HCT116 (cell line): Measurements from ENCODE around the gene RFX3. TPM values are rescaled to one million over a fixed set of nuclear protein-coding genes. Genes with fewer than 3 reads are reported as not detected.

Experiments used
- ATAC-seq: fragments of 200-7000 bp; cut with Tn5 transposase; 2 replicates; pipeline ENCODE4 v1.9.1; 2020; ENCODE audit warnings: mild to moderate bottlenecking, moderate library complexity
- BruUV-seq: library from RNA; stranded (reverse); fragments of 400-500 nt; replicated peaks from 2 replicates; lab custom pipeline; 2021; lab: Mats Ljungman, UMichigan
- CTCF ChIA-PET: fragments of 300-600 bp; sonication (Branson Sonifier 250); formaldehyde crosslinking; loops from one replicate; lab custom pipeline; 2021; ENCODE audit warnings: antibody characterized with exemption; lab: Charles Lee
- POLR2A ChIA-PET: fragments of 300-600, 350-600 bp; sonication (Branson Sonifier 250); formaldehyde crosslinking; loops from one replicate; lab custom pipeline; 2021; ENCODE audit warnings: antibody characterized with exemption; lab: Charles Lee
- RAD21 ChIA-PET, 2 experiments: fragments of 300-600 bp; sonication (Branson Sonifier 250); formaldehyde crosslinking; loops; one replicate each; lab custom pipeline; 2023; ENCODE audit warnings: low total read pairs in 2 of 2; ENCODE audit not compliant: uncharacterized antibody in 2 of 2, unreplicated experiment in 2 of 2, low non-redundant PET in 1 of 2; lab: Charles Lee
- DNase-seq: peaks from one replicate; pipeline ENCODE4 v3.0.0-alpha.2; 2010; ENCODE audit warnings: low read depth, low spot score
- H2AFZ ChIP-seq: fragments of 200-600 bp; shearing (Covaris generic), sonication (generic); 2 replicates; pipeline ENCODE4 v1.6.1; 2017; ENCODE audit warnings: low read depth, mixed run types, mixed read lengths, antibody characterized with exemption, low read length; ENCODE audit not compliant: poor library complexity, severe bottlenecking
- H3K27ac ChIP-seq: 2 replicates; pipeline ENCODE4 v1.5.1; 2012; ENCODE audit warnings: low read depth, low read length
- H3K27me3 ChIP-seq: fragments of 200-600 bp; sonication (generic); 2 replicates; pipeline ENCODE4 v1.6.1; 2016; ENCODE audit warnings: mixed run types, low read length, mixed read lengths; ENCODE audit not compliant: insufficient read depth
- H3K36me3 ChIP-seq, 2 experiments: fragments of 200-500 bp in 1 of 2; fragments of 200-600 bp in 1 of 2; sonication (Bioruptor generic) in 1 of 2; sonication (generic) in 1 of 2; 2 replicates each; pipeline versions ENCODE4 v1.5.1 to v1.6.1; 2014 to 2016; ENCODE audit warnings: low read length in 2 of 2, inconsistent platforms in 1 of 2, mixed read lengths in 1 of 2, mixed run types in 1 of 2; ENCODE audit not compliant: insufficient read depth in 2 of 2, control insufficient read depth in 1 of 2
- H3K4me1 ChIP-seq, 2 experiments: fragments of 200-600 bp in 1 of 2; sonication (generic) in 1 of 2; 2 replicates each; pipeline versions ENCODE4 v1.5.1 to v1.6.1; 2012 to 2017; ENCODE audit warnings: low read length in 2 of 2, inconsistent platforms in 1 of 2, mild to moderate bottlenecking in 1 of 2, mixed read lengths in 1 of 2, mixed run types in 1 of 2, moderate library complexity in 1 of 2; ENCODE audit not compliant: insufficient read depth in 2 of 2, control insufficient read depth in 1 of 2
- H3K4me2 ChIP-seq: fragments of 200-600 bp; sonication (generic); 2 replicates; pipeline ENCODE4 v1.6.1; 2017; ENCODE audit warnings: mixed run types, low read length, mixed read lengths
- H3K4me3 ChIP-seq, 2 experiments: fragments of 200-600 bp in 1 of 2; sonication (generic) in 1 of 2; replicated peaks in 1 of 2; 2 replicates each; pipeline ENCODE4 v1.5.1; 2011 to 2016; ENCODE audit warnings: low read length in 2 of 2, control low read depth in 1 of 2, low read depth in 1 of 2, mild to moderate bottlenecking in 1 of 2, mixed read lengths in 1 of 2, mixed run types in 1 of 2
- H3K79me2 ChIP-seq: fragments of 200-600 bp; sonication (generic); 2 replicates; pipeline ENCODE4 v1.6.1; 2017; ENCODE audit warnings: mild to moderate bottlenecking, mixed run types, low read length, moderate library complexity, mixed read lengths; ENCODE audit not compliant: insufficient read depth
- H3K9ac ChIP-seq: fragments of 200-600 bp; sonication (generic); 2 replicates; pipeline ENCODE4 v1.6.1; 2016; ENCODE audit warnings: low read length, mixed read lengths
- H3K9me2 ChIP-seq: fragments of 200-600 bp; sonication (generic), shearing (Covaris generic); 2 replicates; pipeline ENCODE4 v1.6.1; 2017; ENCODE audit warnings: mixed run types, mild to moderate bottlenecking, moderate library complexity; ENCODE audit not compliant: insufficient read depth
- H3K9me3 ChIP-seq, 2 experiments: fragments of 200-500 bp in 1 of 2; fragments of 200-600 bp in 1 of 2; sonication (Bioruptor generic) in 1 of 2; sonication (generic) in 1 of 2; 2 replicates each; pipeline ENCODE4 v1.6.1; 2014 to 2017; ENCODE audit warnings: low read length in 2 of 2, mixed read lengths in 2 of 2, inconsistent platforms in 1 of 2, low read depth in 1 of 2, mild to moderate bottlenecking in 1 of 2, mixed run types in 1 of 2, moderate library complexity in 1 of 2; ENCODE audit not compliant: control insufficient read depth in 1 of 2, insufficient read depth in 1 of 2
- H4K20me1 ChIP-seq: fragments of 200-600 bp; sonication (generic), shearing (Covaris generic); 2 replicates; pipeline ENCODE4 v1.6.1; 2017; ENCODE audit warnings: mixed run types, mild to moderate bottlenecking, moderate library complexity; ENCODE audit not compliant: insufficient read depth
- CEBPB ChIP-seq: IDR thresholded peaks from 2 replicates; pipeline ENCODE4 v1.6.1; 2012; ENCODE audit warnings: low read depth
- RAD21 ChIP-seq: IDR thresholded peaks from 2 replicates; pipeline ENCODE4 v1.6.1; 2012; ENCODE audit warnings: low read depth, mild to moderate bottlenecking
- intact Hi-C: fragments of 100-400 bp; cut with micrococcal nuclease; formaldehyde crosslinking; loops from 2 replicates; pipeline ENCODE4 v1.10.0; 2022
- total RNA-seq: library from RNA; stranded (reverse); gene quantifications from one replicate; pipeline ENCODE4 v1.2.1, GENCODE V29; 2021; ENCODE audit not compliant: unreplicated experiment
- TF ChIP-seq, protein P1 (sequence below), 3 experiments: fragments of 200-600 bp in 1 of 3; sonication (generic) in 1 of 3; IDR thresholded peaks in 2 of 3; conservative IDR thresholded peaks in 1 of 3; 2 replicates each; pipeline ENCODE4 v1.5.1; 2012 to 2017; ENCODE audit warnings: low read depth in 2 of 3, low read length in 2 of 3, antibody characterized with exemption in 1 of 3, borderline replicate concordance in 1 of 3, control low read depth in 1 of 3, mild to moderate bottlenecking in 1 of 3, mixed read lengths in 1 of 3, mixed run types in 1 of 3, moderate library complexity in 1 of 3; ENCODE audit not compliant: insufficient read depth in 1 of 3

Gene RFX3
- total RNA-seq, 1 experiment from 2014 or later, result 11.8 TPM

DNA sequence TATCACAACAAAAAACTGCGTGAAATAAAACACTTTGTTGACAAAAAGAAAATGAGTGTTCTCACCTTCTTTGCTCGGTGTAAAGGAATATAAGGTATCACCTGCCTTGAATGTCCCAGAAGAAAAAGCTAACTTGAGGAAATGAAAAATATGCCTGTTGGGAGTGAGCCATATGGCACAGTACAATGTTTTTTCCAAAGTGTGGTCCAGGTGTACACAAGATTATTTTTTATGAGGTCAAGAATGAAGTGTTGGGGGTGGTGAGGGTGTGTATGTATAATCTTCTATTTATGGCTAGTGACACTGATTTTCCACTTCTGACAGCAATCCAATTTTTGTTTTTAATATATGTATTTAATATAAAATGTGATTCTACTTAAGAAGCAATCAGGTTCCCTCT is 134.4 kb downstream of the RFX3 start:
- ChIA-PET POLR2A (no interaction called here), RAD21 (no interaction called here), CTCF (no interaction called here)
- intact Hi-C loops, result no loop called here
- Histone ChIP-seq H3K27ac (no peak overlapping the region), H3K4me3 (no peak overlapping the region), H3K9me2 (peaks cover 4% of the 10 kb centered on the region; the same call in 1 of the 2 replicates), H3K36me3 (no peaks in the 10 kb centered on the region), H3K79me2 (no peaks in the 10 kb centered on the region), H3K9ac (no peak overlapping the region), H3K4me1 (no peaks in the 10 kb centered on the region), H3K4me2 (no peak overlapping the region), H4K20me1 (no peaks in the 10 kb centered on the region), H2AFZ (no peak overlapping the region), H3K27me3 (no peaks in the 10 kb centered on the region), H3K9me3 (no peaks in the 10 kb centered on the region)
- ATAC-seq, result no peak
- no peak for DNase-seq
- BruUV-seq, result no TSS peak
- TF ChIP-seq, protein P1, sequence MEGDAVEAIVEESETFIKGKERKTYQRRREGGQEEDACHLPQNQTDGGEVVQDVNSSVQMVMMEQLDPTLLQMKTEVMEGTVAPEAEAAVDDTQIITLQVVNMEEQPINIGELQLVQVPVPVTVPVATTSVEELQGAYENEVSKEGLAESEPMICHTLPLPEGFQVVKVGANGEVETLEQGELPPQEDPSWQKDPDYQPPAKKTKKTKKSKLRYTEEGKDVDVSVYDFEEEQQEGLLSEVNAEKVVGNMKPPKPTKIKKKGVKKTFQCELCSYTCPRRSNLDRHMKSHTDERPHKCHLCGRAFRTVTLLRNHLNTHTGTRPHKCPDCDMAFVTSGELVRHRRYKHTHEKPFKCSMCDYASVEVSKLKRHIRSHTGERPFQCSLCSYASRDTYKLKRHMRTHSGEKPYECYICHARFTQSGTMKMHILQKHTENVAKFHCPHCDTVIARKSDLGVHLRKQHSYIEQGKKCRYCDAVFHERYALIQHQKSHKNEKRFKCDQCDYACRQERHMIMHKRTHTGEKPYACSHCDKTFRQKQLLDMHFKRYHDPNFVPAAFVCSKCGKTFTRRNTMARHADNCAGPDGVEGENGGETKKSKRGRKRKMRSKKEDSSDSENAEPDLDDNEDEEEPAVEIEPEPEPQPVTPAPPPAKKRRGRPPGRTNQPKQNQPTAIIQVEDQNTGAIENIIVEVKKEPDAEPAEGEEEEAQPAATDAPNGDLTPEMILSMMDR (IDR thresholded peaks at IDR 0.05 in 2 of 3, conservative IDR thresholded peaks at IDR 0.05 in 1 of 3; ENCODE audit: borderline replicate concordance in 1 of 3, insufficient read depth in 1 of 3, low read depth in 2 of 3, low read length in 2 of 3), result no peak

DNA sequence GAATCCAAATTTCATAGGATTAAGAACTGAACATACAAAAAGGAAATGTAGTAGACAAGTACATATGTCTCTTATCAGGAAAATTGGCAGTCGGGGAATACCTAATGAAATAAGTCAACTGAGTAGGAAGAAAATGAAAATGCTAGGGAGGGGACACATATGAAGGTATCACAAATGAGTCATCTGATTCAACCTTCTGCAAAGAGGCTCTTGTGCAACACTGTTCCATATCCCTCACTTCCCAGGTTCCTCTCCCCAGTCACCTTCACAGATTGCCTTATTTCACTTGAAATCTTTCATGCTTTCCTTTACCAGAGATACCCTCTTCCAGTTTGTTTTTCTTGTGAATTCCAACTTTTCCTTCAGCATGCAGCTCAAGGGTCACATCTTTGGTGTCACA is 139.0 kb downstream of the RFX3 start:
- no peaks in the 10 kb centered on the region for H3K27me3 ChIP-seq
- no peak overlapping the region for H3K4me3 ChIP-seq
- H2AFZ ChIP-seq, result no peak overlapping the region
- no peaks in the 10 kb centered on the region for H3K9me3 ChIP-seq
- H3K9ac ChIP-seq, result no peak overlapping the region
- ChIA-PET POLR2A (no interaction called here), RAD21 (no interaction called here), CTCF (no interaction called here)
- no peaks in the 10 kb centered on the region for H3K4me1 ChIP-seq
- H4K20me1 ChIP-seq, result no peaks in the 10 kb centered on the region
- TF ChIP-seq RAD21 (no peak), CEBPB (peak; percentile 17; the same call in 1 of the 2 replicates)
- DNase-seq (no peak), ATAC-seq (no peak)
- H3K36me3 ChIP-seq, result no peaks in the 10 kb centered on the region
- BruUV-seq, result no TSS peak
- intact Hi-C loops, result no loop called here
- H3K27ac ChIP-seq, result no peak overlapping the region
- no peaks in the 10 kb centered on the region for H3K79me2 ChIP-seq
- H3K4me2 ChIP-seq, result no peak overlapping the region
- H3K9me2 ChIP-seq, result peaks cover 4% of the 10 kb centered on the region; the same call in 1 of the 2 replicates
